SH-SY5Y (cell line): ENCODE measurements around the gene GAS7.

ENCODE experiments used
- GATA2 ChIP-seq: IDR thresholded peaks from 2 replicates; pipeline ENCODE4 v1.6.1; 2011; ENCODE audit warnings: mild to moderate bottlenecking, low read depth, low read length
- GATA3 ChIP-seq: IDR thresholded peaks from 2 replicates; pipeline ENCODE4 v1.6.1; 2011; ENCODE audit warnings: low read depth, mild to moderate bottlenecking, low read length, moderate library complexity

GAS7 gene

GRCh38 chr17:9912121-9913099 lies 286.0 kb downstream of the GAS7 start:
- TF ChIP-seq GATA3 (no peak), GATA2 (no peak)

- no peak for TF ChIP-seq GATA2
- TF ChIP-seq GATA3: no peak
Observed at GRCh38 chr17:9911089-9911488, 287.3 kb downstream of the GAS7 start.

- no peak for TF ChIP-seq GATA3
- no peak for TF ChIP-seq GATA2
Observed at GRCh38 chr17:9908649-9909042, 289.8 kb downstream of the GAS7 start.

DNA sequence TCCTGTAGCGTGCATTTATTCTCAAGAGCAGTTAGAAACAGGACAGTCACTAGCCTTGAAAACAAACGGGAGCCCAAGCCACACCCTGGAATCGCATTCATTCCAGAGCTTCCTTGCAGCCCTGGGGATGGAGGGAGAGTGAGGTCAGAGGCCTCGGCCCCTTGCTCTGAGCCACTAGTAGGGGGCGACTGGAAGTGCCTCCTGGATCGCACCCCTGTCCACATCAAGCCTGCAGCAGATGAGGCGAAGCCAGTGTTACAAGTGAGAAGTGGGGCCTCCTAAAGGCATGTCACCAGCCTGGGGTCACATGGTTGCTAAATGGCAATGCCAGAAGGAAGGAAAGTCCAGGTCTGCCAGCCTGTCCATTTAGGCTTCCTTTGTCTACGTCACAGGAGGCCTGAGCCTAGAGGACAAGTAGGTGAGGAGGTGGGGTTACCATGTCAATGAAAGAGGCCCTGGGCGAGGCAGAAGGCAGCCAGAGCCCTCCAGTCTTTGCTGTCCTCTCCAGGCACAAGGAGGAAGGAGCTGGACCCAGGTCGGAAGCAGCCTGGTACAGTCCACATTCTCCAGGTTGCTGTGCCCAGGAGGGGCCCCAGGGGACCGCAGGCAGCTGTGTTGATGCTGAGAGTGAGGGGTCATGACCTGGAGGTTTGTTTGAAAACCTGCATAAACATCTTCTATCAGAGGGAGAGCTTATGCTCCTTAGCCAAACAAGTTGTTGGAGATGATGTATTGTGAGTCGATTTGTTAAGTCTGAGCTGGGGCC lies 290.3 kb downstream of the GAS7 start:
- no peak for TF ChIP-seq GATA2
- TF ChIP-seq GATA3: no peak

- TF ChIP-seq GATA2: no peak
- TF ChIP-seq GATA3: no peak
Observed at GRCh38 chr17:9907131-9907530, 291.3 kb downstream of the GAS7 start.

DNA sequence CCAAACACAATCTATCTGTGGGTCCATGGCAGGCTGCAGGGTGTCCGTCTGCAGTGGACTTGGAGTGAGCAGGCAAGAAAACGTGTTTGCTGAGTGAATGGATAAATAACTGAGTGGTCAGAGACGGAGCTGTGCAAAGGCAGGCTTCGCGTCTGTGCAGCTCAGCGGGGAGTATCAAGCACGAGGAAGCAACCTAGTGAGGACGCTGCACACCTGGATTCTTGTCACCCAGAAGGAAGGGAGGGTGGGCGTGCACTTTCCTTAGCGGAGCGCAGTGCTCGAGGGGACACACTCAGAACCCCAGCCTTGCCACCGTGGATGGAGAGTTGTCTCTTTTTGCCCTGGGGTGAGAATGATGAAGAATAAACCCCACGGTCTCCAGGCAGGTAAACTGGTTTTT lies 291.8 kb downstream of the GAS7 start:
- TF ChIP-seq GATA2 (no peak), GATA3 (no peak)

DNA sequence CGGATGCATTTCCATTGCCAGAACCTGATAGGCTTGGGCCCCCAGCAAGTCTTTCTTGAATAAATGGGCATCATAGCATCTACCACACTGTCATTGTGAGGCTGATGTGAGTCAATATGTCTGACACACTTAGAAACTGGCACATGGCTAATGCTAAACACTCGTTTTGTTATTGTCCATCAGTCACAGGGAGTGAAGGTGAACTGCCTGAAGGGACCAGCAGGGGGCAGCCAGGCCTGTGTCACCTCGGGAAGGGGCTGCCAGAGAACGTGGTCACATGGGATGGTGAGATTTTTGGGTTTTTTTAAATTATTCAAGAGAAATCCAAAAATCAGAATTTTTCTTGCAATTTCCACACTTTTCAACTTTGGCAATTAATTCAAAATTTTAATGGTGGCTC lies 292.5 kb downstream of the GAS7 start:
- TF ChIP-seq GATA2 (no peak), GATA3 (no peak)

GRCh38 chr17:9905078-9905415 lies 293.4 kb downstream of the GAS7 start, which contains the start of gene RCVRN:
Gene RCVRN, minus strand, starts transcription at chr17:9905271. Its CDS starts 91 bp downstream, at chr17:9905180.
- TF ChIP-seq GATA2: no peak
- TF ChIP-seq GATA3: no peak

DNA sequence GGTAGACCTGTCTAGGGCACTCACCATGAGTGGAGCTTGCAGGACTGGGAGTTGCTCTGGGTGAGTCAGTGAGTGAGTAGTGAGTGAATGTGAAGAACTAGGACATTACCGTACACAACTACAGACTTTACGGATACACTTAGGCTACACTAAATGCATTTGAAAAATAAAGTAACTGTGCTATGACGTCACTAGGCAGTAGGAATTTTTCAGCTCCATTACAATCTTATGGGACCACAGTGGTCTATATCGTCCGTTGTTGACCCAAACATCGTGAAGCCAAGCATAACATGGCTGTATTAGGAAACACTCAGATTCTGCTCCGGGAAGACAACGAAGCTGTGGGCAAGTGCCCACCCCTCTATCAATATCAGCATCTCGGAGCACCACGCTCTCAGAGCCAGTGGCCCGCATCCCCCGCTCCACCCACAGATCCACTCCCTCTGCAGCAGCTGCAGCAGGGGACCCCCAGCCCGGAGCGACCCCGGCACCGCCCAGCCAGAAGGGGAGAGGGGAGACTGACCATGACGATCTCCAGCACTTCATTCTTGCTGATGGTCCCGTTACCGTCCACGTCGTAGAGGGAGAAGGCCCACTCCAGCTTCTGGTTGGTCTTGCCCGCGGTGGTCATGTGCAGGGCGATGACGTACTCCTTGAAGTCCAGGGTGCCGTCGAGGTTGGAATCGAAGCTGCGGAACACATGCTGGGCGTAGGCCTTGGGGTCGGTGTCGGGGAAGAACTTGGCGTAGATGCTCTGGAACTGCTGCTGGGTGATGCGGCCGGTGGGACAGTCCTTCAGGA lies 293.9 kb downstream of the GAS7 start:
- TF ChIP-seq GATA2: no peak

DNA sequence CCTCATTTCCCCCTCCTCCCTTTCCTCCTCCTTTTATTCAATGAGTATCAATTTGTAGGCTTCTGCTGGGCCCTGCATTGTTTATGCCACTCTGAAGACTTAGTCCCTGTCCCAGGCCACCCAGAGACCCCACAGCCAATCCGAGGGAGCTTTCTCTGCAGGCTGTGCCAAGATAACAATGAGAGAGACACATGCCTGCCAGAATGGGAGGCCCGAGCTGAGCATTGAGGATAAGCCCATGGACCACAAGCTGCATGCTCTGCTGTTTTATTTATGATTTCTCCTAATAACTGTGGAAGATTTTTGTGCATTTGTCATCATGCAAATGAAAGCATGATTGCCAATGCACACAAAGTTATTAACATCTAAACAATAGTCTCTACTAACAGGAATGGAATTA lies 296.3 kb downstream of the GAS7 start:
- TF ChIP-seq GATA2 (no peak), GATA3 (no peak)

DNA sequence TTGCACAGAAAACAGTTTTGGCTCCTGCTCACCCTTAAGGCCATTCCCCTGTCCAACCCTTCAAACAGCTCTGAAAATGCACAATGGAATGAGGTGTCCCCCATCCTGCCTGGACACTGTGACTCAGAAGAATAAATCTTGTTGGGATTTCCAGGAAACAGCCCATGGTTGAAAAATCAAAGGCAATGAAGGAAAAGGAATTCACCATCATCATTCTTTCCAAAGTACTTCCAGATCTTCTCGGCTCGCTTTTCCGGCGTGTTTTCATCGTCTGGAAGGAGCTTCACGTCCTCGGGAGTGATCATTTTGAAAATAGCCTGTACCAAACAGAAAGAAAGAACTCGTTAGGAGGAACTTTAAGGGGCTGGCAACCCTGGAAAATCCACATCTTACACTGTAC lies 297.6 kb downstream of the GAS7 start:
- no peak for TF ChIP-seq GATA2

GRCh38 chr17:9900044-9900594 lies 298.3 kb downstream of the GAS7 start:
- TF ChIP-seq GATA3 (no peak), GATA2 (no peak)

- TF ChIP-seq GATA3 (no peak), GATA2 (no peak)
Observed at GRCh38 chr17:9899280-9900043, 298.9 kb downstream of the GAS7 start.

GRCh38 chr17:9898812-9899211 lies 299.6 kb downstream of the GAS7 start:
- TF ChIP-seq GATA2 (no peak), GATA3 (no peak)
